Measurements from ENCODE around the gene TMEM30A.

TMEM30A gene

DNA sequence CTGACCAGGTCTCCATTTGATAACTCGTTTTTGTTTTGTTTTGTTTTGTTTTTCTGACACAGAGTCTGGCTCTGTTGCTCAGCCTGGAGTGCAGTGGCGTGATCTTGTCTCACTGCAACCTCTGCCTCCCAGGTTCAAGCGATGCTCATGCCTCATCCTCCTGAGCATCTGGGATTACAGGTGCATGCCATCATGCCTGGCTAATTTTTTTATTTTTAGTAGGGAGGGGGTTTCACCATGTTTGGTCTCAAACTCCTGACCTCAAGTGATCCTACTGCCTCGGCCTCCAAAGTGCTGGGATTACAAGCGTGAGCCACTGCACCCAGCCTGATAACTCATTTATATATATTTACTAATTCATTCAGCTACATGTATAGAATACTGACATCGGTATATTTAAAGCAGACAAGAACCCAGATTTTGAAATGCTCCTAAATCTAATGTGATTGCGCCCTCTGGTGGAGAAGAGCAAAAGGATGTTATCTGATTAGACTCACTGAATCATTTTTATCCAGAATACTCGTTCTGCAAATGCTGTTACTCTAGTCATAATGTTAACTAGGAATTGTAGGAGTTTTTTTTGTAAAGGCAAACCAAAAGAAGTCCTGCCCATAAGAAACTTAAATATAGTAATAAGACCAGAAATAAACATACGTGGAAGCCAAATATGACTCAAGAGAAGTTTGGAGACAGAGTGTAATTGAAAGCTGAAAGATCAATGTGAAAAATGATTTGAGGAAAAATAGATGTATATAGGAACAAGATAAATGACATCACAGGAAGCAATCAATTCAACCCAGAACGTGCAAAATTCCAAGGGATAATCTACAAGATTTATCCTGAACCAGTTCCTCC is 73.5 kb downstream of the TMEM30A start:
- no peaks in the 10 kb centered on the region for H3K9me3 Mint-ChIP-seq
- H3K36me3 Mint-ChIP-seq: peaks cover 2% of the 10 kb centered on the region
- peak; percentile 54 for DNase-seq
- no peak overlapping the region for H3K27ac Mint-ChIP-seq
- H3K4me1 Mint-ChIP-seq: peaks cover 29% of the 10 kb centered on the region
- CTCF ChIA-PET: interaction anchor here (0.6 to 6.7 kb wide), 19 partner anchors 9 to 1536 kb away, joined by 3 to 42 read pairs (median 5); no protein-coding TSS in a partner anchor
- no peak overlapping the region for H3K4me3 Mint-ChIP-seq
- peaks cover 50% of the 10 kb centered on the region for H3K27me3 Mint-ChIP-seq

DNA sequence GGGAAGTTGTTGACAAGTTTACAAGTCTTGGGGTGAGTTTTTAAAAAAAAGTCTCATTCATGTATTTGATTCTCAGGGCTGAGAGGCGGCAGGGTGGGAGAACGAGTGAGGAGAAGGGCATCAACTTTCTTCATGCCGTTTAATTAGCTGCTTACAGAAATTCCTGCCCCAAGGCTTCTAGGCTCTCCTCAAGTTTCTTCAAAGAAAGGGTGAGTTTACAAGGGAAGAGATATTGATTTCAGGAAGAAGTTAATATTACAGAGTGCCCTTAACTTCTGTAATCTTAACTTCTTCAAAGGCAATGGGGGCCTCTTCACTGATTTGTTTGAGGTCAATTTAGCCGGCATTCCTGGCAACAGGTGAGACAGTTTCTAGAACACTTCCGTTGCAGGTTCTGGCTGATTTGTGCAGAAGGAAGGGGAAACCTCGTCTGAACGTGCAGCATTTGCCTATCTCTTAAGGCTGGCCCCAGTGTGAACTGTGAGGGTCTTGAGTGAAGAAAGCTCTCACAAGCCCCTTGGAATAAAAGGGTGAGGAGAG is 75.3 kb downstream of the TMEM30A start:
- CTCF ChIA-PET: interaction anchor here (0.6 to 6.7 kb wide), 23 partner anchors 8 to 1535 kb away, joined by 3 to 42 read pairs (median 4); no protein-coding TSS in a partner anchor
- Mint-ChIP-seq H3K36me3 (peaks cover 2% of the 10 kb centered on the region), H3K4me1 (peaks cover 48% of the 10 kb centered on the region), H3K27ac (no peak overlapping the region), H3K27me3 (peaks cover 69% of the 10 kb centered on the region), H3K9me3 (no peaks in the 10 kb centered on the region), H3K4me3 (no peak overlapping the region)
- DNase-seq: no peak

DNA sequence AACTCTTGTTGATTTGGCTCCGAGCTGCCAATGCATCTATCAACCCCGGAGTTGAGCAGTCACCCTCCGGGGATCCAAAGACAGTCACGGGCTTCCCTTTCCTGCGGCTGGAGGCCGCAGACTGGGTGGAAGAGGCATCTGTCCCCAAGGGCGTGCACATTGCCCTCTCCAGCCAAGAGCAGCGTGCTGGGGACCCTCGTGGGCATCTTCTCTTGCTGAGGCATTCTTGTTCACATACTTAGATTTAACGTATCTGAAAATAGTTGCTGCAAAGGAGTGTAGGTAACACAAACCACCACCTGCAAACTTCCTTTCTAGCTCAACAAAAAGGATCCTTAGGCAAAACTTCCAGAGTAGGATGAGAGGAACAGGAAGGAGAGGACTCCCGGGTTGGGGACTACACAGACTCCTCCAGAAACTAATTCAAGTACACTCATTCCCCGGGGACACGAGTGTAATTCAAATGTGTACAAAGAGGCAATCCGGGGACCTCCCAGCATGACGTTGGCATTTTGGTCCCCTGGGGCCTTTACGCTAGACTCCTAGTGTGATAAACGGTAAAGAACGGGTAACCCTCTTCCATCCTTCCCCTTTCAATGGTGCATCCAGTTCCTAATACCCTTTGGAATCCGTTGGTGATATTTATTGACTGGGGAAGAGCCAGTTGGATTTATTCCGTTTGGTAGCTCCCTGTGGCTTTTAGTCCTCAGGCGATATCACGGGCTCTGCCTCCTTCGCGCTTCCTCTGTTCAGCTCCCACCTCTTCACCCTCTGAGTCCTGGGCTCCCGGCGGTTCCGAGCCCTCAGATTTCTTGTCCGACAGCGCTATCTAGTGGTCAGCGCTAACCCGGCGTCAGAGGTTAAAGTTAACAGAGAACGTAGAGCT is 76.1 kb downstream of the TMEM30A start:
- peak; percentile 88 for DNase-seq

DNA sequence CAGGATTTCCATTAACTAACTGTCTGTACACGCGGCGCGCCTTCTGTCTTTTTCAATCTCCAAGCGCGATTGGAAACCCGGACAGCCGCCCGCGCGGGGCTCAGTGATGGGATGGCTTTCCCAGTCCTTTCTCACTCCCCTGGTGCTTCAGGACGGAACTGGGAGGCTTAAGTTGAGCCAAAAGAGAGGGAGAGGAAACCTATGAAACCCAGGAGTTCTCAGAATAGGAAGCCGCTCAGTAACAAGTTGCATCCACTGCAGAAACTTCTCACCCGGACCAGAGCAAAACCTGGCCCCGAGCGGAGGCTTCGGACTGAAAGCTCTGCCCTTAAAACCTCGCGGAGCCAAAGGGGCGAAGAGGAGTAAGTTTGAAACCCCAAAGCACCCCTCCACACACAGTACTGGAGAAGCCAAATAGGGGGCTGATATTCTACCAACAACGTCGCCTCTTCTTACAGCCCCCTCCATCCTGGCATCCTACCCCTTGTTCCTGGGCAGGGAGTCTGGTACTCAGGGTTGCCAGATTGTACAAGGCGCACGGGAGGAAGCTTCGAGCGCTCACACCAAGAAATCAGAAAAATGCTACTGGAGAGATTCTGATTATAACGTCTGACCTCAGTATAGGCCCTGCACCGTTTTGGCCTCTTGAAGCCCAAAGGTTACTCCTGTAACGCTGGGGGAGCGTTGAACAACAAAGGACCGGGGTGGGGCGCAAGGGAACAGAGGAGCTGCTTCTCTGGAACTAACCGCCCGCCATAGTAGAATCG is 77.8 kb downstream of the TMEM30A start:
- Mint-ChIP-seq H3K27me3 (peaks cover 81% of the 10 kb centered on the region), H3K36me3 (peaks cover 5% of the 10 kb centered on the region), H3K4me1 (peaks cover 56% of the 10 kb centered on the region), H3K9me3 (no peaks in the 10 kb centered on the region), H3K27ac (no peak overlapping the region), H3K4me3 (no peak overlapping the region)
- no peak for DNase-seq
- CTCF ChIA-PET: interaction anchor here (1.0 to 6.7 kb wide), 3 partner anchors 11 to 1115 kb away, joined by 3 to 42 read pairs (median 4); no protein-coding TSS in a partner anchor

More for the DNA sequence above, 76.1 kb downstream of the TMEM30A start:
- no peaks in the 10 kb centered on the region for H3K9me3 Mint-ChIP-seq
- peaks cover 50% of the 10 kb centered on the region for H3K4me1 Mint-ChIP-seq
- peaks cover 2% of the 10 kb centered on the region for H3K36me3 Mint-ChIP-seq
- CTCF ChIA-PET: interaction anchor here (0.9 to 6.7 kb wide), 20 partner anchors 8 to 1519 kb away, joined by 3 to 42 read pairs (median 4); no protein-coding TSS in a partner anchor
- peaks cover 73% of the 10 kb centered on the region for H3K27me3 Mint-ChIP-seq
- H3K4me3 Mint-ChIP-seq: peak overlapping the region; percentile 5
- H3K27ac Mint-ChIP-seq: peak overlapping the region; percentile 64

DNA sequence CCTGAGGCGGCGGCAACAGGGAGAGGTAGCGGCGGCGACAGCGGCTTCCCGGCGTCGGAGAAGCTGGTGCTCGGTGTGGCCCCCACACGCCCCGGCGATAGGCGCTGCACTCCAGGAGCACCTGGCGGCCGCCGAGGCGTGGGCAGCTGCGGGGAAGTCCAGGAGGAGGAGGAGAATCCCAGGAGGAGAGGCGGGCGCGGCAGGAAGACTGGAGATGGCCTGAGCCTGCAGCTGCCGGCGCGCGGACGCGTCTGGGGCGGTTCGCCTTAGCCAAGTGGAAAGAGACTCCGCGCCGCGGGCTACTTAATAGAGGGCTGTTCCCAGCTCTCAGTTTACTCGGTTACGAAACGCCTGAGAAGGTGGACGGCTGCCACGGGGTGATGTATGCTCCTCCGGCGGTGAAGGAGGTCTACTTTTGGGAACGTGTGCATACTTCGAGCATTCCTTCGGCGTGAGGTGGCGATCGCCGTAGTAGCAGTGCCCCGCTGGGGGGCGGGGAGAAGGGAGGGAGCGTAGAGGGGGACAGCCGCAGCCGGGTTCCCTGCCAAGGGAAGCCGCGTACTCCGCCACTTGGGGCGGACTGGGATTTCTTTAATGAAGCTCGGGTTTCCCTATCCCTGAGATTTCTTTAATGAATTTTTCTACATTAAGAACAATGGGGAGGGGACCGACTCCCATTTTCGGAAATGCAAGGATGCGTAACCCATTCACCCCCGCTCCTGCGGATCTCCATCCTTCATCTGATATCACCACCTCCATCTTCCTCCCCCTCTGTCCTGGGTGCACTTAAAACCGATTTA is 78.6 kb downstream of the TMEM30A start, which contains the start of gene COL12A1:
Gene COL12A1 (minus strand): TSS at position 278 of the 800 bp plus-strand sequence. CDS start 3,261 bp downstream, outside the sequence.
- peak; percentile 25 for DNase-seq
- H3K4me3 Mint-ChIP-seq: peak within 1 kb of the TSS; percentile 43
- H3K27me3 Mint-ChIP-seq: peaks cover 87% of the 10 kb centered on the region
- peaks cover 56% of the 10 kb centered on the region for H3K4me1 Mint-ChIP-seq
- peaks cover 5% of the 10 kb centered on the region for H3K36me3 Mint-ChIP-seq
- CTCF ChIA-PET: interaction anchor here (0.8 to 6.7 kb wide), 4 partner anchors 58 to 1473 kb away, joined by 3 to 42 read pairs (median 4); no protein-coding TSS in a partner anchor
- H3K27ac Mint-ChIP-seq: peak within 1 kb of the TSS; percentile 56
- no peaks in the 10 kb centered on the region for H3K9me3 Mint-ChIP-seq

DNA sequence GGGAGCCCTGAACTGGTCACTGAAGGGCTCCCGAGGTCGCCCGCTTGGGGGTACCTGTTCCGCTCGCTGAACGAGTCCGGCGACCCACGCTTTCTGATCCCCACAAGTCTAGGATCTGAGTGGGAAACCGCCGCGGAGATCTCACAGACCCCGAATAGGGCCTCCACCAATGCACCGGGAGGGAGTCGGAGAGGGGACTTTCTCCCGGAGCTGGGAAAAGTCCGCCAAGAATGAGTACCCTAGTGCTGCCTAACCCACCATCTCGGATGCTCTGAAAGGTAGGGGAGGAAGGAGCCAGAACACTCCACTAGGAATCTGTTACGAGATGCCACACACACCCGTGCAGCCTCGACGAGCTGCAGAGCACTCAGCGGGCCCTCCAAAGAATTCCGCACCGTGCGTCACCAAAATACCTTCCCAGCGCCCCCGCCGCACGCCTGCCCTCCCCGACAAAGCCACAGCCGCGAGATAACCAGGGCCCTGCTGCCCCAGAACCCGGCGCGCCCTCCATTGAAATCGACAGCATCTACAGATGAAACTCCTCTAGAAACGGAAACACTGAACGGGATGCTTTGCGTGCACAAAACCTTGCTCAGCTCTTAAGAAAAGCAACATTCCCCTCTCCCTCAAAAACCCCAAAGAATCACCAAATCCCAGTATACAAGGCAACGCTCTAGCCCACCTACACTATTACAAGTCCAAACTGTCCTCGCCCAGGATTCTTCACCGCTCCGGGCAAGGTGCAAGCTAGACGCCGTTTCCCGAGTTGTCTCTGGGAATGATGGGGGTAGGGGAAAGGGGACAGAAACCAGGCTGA is 79.4 kb downstream of the TMEM30A start:
- CTCF ChIA-PET: interaction anchor here (0.6 to 1.7 kb wide), 5 partner anchors 57 to 1506 kb away, joined by 3 to 9 read pairs (median 5); no protein-coding TSS in a partner anchor
- Mint-ChIP-seq H3K27ac (peak overlapping the region; percentile 56), H3K4me3 (peak overlapping the region; percentile 43), H3K27me3 (peaks cover 88% of the 10 kb centered on the region), H3K4me1 (peaks cover 56% of the 10 kb centered on the region), H3K36me3 (peaks cover 5% of the 10 kb centered on the region), H3K9me3 (no peaks in the 10 kb centered on the region)
- peak; percentile 38 for DNase-seq

DNA sequence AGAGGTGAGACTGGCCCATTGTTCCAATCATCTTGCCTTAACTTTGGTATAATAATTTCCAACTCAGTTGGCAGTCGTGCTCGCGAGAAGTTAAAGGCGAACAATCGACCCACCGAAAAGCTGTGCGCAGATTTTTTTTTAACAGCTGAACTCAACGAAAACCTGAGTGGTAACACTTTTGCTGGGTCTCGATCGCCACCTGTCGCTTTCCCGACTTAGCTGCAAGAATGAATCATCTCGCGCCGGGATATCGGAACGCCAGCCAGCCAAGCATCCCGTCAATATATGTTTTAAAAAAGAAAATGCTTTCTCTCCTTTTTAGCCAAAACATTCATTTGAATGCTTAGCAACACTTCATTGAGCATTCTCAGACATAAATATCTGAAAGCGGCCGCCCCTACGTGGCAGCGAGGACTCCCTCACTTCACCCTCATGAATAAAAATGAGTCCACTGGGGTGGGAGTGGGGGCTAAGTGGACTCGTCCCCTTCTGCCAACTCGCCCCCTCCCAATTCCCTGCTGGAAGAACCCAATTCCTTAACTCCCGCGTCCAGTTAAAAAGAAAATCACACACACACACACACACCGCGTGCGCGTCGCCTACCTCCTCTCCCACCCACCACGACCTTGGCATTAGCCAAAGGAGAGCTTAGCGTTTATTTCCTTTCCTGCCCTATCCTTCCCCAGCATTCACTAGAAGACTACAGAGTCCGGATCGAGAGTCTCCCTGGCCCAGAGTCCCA is 80.2 kb downstream of the TMEM30A start:
- H3K4me1 Mint-ChIP-seq: peaks cover 56% of the 10 kb centered on the region
- peaks cover 85% of the 10 kb centered on the region for H3K27me3 Mint-ChIP-seq
- CTCF ChIA-PET: interaction anchor here (0.6 to 1.7 kb wide), 9 partner anchors 9 to 1505 kb away, joined by 3 to 9 read pairs (median 3); no protein-coding TSS in a partner anchor
- peak overlapping the region; percentile 22 for H3K27ac Mint-ChIP-seq
- H3K4me3 Mint-ChIP-seq: peak overlapping the region; percentile 9
- DNase-seq: peak; percentile 58
- H3K36me3 Mint-ChIP-seq: peaks cover 5% of the 10 kb centered on the region
- no peaks in the 10 kb centered on the region for H3K9me3 Mint-ChIP-seq

DNA sequence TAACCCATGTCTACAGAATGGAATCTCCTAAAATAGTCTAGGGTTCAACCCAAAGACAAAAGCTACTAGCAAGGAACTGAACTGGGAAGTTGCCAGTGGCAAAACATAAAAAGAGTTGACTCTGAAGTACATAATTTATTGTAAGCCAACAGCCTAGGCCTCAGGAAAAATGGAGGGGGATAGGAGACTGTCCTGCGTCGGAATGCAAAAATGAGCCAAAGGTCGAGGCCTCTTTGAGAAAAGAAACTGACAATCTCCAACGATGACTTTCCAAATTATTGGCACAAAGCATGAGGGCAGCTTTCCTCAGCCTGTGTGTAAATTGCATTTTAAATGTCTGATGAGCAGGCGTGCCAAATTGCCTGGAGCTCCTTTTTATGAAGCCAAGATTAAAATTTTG is 80.9 kb downstream of the TMEM30A start:
- DNase-seq: no peak
- Mint-ChIP-seq H3K36me3 (peaks cover 3% of the 10 kb centered on the region), H3K4me1 (peaks cover 51% of the 10 kb centered on the region), H3K4me3 (no peak overlapping the region), H3K27me3 (peaks cover 79% of the 10 kb centered on the region), H3K27ac (no peak overlapping the region), H3K9me3 (no peaks in the 10 kb centered on the region)
- CTCF ChIA-PET: interaction anchor here (0.6 to 1.7 kb wide), 8 partner anchors 10 to 1473 kb away, joined by 3 to 9 read pairs (median 3); no protein-coding TSS in a partner anchor
